Suppressor macrophage treated with lipopolysaccharide for 1 hour (primary cell): Measurements from ENCODE around the gene UMODL1.
"Not testable (repeated sequence)": the region's sequence is repeated elsewhere in the genome, so short reads cannot be mapped to it uniquely, and the experiment has no call there.

Experiments used
- DNase-seq, 3 donors: peaks; one replicate each; pipeline ENCODE4 v3.0.0-alpha.2; 2020 to 2022

The UMODL1 gene

DNA sequence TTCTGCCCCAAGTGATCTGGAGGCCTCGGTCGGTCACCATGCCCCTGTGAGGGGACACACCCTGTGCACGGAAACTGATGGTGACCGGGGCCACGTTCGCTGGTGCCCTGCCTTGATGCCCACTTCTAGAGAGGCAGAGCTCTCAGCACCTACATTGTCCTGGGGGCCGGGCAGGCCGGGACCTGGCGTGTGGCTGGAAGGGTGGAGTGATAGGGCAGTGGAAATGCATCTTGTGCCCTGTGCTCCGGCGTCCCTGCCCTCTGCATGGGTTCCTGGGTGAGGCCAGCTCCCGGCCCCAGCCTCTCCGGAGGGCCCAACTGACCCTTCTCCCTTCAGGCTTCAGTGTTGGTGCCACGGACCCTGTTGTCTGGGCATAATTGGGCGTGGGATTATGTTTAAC is 11.0 kb upstream of the UMODL1 start:
- no peak for DNase-seq

DNA sequence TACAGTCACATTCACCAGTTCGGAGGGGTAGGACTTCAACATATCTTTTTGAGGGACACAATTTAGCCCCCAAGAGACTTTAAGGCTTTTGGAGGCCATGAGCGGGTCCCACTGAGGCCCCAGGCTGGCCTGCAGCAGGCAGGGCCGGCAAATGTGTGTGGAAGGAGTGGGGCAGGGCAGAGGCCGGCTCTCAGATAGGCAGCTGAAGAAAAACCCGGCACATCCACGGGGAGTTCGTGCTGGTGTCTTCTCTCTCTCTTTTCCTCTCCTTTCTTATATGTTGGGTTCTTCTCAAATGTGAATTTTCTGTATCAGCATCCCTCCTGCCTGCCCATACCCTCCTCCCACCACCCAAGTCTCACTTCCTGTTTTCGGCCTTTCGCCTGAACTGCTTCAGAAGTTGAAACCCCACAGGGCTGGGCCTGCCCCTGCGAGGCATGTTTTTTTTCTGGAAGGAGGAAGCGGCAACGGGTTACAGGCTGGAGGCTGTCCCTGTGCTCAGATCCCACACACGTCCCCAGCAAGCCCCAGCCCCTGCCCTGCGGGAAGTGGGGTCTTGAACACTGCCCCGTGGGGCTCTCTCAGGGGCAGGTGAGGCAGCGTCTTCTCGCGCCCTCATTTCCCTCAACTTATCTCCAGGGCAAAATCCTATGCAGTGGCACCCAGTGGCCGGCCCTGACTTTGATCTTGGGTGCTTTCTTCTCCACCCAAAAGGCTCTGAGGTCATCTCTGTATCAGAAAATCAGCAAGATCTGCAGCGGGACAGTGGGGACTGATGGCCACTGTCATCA is 9.7 kb upstream of the UMODL1 start:
- peak; percentile 93 to 94 (median 93) for DNase-seq

DNA sequence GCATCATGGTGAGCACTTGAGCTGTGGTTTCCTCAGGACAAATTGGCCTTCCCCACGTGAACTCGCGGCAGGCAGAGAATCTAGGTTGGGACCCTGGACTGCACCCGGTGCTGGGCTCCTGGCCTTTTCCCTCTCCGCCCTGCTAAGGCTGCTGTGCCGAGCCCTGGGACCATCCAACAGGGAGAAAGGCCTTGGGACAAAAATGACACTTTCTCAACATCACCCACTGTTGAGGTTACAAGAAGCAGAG is 9.2 kb upstream of the UMODL1 start:
- no peak for DNase-seq

- peak; percentile 40 to 52 (median 40) for DNase-seq
Measured at GRCh38 chr21:42062236-42063022, 8.7 kb upstream of the UMODL1 start.

DNA sequence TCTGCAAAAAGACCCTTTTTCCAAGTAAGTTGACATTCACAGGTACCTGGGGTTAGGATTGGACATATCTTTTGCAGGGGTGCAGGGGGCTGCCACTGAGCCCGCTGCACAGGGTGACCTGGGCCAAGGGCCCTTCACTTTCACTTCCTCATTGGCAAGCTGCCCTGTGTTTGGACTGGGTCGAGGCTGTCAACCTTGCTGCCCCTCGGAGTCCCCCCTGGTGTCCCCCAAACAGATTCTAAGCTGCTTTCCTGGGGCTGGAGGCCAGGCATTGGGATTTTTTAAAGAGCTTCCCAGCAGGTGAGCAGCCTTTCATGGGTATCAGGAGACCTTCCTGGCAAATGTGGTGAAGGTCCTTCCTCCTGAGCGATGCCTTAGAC is 7.9 kb upstream of the UMODL1 start:
- peak; percentile 44 to 59 (median 51) for DNase-seq

DNA sequence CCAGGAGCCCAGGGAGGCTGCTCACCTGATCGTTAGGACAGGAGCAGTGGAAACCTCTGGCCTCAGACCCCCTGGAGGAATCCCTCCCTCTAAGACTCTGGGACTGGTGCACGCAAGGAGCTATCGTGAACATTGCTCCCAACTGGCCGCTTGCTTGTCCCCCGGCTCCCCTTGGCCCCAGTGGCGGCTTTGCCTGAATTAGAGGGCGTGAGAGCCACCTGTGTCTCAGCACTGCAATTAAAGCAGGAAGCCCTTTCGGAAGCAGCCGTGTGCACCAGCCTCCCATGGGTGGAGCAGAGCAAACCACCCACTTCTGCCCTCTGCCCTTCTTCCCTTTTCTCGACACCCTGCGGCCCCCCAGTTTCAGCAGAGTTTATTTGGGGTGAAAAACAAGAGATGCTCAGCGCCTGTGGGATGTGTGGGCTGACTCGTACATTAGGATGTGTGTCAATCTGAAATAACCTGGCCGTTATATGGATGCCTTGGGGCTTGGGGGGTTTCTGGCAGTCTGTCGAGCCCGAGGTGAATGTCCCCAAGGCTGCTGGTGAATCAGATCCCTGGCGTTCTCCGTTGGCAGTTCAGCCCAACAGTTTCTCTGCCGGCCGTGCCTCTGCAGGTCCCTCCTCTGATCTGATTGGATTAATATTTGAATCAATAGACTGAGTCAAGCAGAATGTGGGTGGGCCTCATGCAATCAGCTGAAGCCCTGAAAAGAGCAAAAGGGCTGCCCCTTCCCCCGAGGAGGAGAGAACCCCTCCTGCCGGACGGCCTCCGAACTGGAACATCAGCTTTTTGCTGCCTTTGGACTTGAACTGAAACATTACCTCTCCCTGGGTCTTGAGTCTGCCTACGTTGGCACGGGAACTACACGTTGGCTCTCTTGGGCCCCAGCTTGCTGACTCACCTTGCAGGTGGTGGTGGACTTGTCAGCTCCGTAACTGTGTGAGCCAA is 7.3 kb upstream of the UMODL1 start:
- DNase-seq = peak; percentile 48 to 62 (median 59)

DNA sequence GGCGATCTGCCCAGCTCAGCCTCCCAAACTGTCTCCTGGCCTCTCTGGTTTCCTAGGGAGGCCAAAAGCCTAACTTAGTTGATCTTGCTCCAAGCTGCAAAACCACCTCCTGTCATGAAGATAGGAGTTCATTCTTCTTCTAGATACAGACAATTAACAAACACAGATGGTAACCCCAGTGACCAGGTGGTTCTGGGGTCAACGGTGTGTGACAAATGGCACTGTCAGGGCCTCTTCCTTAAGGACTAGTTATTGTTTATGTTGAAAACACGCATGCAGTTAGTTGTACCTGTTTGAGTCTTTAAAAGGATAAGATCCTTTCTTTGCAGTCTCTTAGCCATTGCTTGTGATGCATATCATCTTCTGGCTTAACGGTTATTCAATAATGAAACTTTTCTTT is 4.6 kb upstream of the UMODL1 start:
- DNase-seq = no peak

- no peak for DNase-seq
Measured at GRCh38 chr21:42067531-42068255, 3.4 kb upstream of the UMODL1 start.

DNA sequence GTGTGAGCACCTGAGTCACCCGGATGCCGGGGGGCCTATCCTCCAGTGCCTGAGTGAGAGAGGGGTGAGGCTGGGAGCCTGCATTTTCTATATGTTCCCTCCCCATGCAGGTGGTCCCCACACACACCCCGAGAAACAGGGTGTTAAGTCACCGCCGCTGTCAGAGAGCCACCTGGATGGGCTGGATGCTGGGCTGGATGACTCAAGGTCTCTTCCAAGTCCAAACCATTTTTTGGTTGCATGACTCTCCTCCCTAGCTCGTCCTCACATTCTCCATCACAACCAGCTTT is 2.9 kb upstream of the UMODL1 start:
- DNase-seq = no peak

GRCh38 chr21:42068592-42068991 is 2.5 kb upstream of the UMODL1 start:
- DNase-seq = no peak

- DNase-seq = no peak
Measured at GRCh38 chr21:42069327-42069726, 1.8 kb upstream of the UMODL1 start.

GRCh38 chr21:42069843-42070242 is 1.3 kb upstream of the UMODL1 start:
- no peak for DNase-seq

DNA sequence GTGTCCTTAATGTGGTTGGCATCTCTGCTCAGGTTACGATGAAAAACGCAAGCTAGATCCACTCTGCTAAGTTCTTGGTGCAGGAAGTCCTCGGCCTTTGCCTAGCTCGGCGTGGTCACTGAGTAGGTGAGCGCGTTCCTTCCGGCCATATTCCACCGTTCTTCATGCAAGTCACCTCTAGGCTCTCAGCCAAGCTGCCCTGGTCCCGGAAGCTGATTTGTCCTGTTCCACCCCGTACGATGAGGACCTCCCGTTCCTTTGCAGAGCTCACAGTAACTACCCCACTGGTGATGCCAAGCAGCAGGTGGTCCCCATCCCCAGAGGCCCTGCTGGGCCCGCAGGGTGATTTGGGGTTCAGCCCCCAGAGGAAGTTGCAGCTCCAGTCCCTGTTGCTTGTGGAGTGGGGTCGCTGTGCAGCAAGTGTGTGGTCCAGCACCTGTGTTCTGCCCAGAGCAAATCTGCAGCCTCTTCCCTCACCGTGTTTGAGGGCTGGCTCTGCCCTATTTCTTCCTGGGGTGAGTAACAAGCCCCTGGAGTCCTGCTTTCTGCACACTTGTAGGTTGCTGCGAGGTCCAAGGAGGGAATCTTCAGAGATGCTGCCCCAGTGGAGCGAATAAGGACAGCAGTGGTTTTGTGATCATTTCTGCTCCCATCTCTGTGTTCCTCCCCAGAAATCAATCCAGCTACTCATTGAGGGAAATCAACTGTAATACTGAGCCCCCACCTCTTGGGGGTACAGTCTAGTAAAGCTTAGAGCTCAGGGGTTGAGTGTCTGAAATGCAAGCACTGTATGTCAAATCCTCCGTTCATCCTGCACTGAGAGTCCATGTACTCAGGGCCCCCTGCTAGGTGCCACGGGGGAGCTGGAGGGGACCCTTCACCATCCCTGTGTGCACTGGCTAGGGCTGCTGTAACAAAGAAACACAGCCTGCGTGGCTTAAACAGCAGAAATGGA is 2.3 kb downstream of the UMODL1 start:
- no peak for DNase-seq

DNA sequence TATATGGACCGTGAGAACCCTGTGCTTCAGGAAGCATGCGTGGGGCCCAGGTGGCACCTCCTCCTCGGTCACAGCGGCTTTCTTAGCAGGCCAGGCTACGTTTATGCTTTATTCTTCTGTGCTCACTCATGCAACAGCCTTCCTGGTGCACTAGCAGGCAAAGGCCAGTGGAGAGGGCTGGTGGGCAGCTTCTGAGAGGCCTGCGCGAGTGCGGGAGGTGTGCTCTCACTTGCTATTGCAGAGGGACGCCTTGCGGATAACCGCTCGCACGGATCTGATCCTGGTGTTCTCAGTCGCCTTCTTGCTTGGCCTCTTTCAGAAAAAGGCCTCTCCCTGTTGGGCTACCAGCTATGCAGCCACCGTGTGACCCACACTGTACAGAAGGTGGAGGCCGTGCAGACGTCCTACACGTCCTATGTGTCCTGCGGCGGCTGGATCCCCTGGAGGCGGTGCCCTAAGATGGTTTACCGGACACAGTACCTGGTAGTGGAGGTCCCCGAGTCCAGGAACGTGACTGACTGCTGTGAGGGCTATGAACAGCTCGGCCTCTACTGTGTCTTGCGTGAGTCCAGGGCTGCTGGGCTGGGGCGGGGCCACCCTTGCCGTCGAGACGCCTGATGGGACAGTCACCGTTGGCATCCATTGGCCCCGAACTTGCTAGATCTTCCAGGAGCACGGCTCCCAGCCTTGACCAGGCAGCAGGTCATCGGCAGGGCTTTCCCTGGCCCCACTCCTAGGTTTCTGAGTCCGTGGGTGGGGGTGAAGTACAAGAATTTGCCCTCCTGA is 4.8 kb downstream of the UMODL1 start:
- no peak for DNase-seq

- not testable (repeated sequence) for DNase-seq
Measured at GRCh38 chr21:42077685-42078238, 6.6 kb downstream of the UMODL1 start.

DNA sequence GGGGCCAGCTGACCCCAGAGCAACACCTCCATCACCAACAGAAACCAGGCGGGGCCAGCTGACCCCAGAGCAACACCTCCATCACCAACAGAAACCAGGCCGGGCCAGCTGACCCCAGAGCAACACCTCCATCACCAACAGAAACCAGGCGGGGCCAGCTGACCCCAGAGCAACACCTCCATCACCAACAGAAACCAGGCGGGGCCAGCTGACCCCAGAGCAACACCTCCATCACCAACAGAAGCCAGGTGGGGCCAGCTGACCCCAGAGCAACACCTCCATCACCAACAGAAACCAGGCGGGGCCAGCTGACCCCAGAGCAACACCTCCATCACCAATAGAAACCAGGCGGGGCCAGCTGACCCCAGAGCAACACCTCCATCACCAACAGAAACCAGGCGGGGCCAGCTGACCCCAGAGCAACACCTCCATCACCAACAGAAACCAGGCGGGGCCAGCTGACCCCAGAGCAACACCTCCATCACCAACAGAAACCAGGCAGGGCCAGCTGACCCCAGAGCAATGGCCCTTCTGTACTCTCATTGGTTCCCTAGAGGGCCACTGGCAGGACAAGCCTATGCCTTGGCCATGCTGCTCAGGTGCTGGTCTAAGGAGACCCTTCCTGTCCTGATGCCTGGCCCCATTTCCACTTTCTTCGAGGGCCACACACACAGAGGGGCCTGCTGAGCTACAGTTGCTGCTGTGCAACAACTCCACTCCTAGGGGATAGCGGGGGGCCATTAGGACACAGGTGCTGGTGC is 7.3 kb downstream of the UMODL1 start:
- not testable (repeated sequence) for DNase-seq

DNA sequence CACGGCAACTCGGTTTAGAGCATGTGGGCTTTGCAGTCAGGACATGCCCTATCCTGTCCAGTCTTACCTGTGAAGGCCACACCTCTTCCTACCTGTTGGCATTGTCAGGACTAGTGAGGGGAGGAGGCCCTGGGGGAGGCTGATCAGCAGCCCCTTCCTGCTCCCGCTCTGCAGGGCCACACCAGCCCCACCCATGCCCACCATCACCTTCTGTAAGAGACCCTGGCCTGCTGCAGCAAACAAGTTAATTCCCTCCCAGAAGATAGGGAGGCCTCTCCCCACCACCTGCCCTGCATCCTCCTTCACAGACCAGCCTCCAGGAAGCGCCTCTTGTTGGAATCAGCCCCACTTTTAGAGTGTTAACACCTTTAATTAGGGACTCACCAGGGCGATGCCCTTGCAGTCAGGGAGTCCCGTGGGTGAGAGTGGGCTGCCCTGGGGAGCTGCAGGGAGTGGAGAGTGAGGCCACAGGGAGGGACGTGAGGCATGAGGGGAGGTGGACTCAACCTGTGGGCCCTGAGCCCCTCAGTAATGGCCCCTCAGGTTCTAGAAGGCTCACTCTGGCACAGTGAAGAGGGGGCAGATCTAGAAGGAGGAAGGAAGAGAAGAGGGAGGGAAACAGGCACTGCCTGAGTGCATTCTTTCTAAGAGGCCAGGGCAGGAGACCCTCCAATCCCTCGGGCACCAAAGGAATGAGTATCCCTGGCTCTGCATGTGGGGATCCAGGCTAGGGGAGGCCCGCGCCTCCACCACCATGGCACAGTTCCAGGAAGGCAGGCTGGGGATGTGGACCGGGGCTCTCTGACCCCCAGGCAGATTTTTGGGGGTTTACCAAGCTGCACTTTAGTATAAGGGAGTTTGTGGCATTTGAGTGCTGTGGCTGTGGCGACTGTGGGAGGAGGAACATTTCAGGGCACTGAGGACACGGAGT is 8.2 kb downstream of the UMODL1 start:
- no peak for DNase-seq

DNA sequence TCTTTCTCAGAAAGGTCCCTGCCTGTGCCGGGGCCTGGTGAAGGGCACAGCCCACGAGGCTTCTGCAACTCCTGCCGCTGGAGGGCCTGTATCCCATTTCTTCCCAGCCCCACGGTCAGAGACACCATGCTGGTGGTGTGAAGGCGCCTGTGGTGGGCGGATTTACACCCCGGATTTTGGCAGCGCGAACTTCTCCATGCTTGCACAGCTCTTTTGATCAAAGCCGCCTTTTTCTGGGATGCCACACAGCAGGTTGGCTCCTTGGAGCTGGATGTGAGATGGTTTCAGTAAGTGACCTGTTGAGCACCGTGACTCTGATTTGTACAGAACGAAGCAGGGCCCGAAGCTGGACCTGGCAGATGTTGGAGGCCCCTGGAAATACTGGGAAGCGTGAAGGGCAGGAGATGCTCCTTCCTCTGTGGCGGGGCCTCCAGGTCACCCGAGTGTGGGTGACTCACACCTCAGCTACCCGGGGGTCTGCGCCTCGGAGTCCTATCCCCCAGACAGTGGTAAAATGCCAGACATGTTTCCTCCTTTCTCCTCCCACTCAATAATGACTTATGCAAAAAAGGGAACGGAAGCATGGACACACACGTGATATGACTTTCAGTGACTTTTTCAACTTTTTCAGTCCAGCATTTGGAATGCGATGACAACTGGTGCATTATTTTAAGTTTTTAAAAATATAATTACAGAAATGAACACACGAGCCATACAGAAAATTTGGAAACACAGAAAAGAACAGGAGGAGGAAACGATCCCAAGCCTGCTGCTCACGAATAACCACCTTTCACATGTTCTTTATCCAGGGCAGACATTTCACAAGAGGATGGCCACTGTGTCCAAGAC is 9.0 kb downstream of the UMODL1 start:
- DNase-seq = peak; percentile 75 to 90 (median 88)
